Smooth muscle cell of trachea (primary cell): ENCODE results near the gene SLC31A2. TPM values are rescaled to one million over a fixed set of nuclear protein-coding genes. Genes with fewer than 3 reads are reported as not detected.

ENCODE experiments used
- total RNA-seq: library from RNA; depleted of rRNA; stranded (reverse); fragments of >200 nt; gene quantifications from 2 replicates; pipeline ENCODE4 v1.2.1, GENCODE V29; 2014

The SLC31A2 gene, protein sequence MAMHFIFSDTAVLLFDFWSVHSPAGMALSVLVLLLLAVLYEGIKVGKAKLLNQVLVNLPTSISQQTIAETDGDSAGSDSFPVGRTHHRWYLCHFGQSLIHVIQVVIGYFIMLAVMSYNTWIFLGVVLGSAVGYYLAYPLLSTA
- 8.4 and 12.2 TPM in 2 replicates for total RNA-seq

DNA sequence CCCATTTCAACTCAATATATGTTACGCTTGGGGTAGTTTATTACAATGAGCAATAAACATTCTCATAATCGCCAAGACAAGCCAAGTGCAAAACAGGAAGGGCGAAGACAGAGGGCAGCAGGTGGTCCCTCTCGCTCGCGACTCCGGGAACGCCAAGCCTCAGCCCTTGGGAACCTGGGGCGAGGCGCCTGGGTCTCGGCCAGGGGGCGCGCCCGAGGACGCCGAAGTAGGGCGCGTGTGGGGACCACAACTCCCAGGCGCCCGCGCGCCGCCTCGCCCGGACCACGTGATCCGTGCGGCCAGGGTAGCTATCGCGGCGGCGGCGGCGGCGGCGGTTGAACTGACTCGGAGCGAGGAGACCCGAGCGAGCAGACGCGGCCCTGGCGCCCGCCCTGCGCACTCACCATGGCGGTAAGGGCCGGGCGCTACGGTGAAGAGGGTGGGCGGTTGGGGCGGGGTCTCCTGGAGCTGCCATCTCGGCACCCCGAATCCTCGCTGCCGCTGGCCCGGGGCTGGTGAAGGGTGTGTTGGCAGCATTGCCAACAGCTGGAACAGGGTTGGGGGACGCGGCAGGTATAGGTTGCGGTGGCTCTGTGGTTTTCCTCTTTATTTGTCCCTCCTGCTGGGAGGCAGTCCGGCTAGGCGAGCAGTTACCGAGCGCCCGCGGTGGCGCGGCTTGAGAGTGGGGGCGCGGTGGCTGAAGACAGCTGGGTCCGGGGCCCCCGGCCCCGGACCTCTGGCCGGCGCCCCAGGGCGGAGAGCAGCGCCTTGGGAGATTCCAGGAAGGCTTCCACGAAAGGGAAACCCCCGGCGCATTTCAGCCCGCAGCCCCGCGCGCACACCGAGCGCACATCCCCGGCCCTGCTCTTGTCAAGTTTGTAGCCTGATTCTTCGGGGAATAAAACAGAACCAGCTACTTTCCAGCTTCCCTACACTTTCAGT, at the start of gene SLC31A2:
SLC31A2 (plus strand) TSS at position 338 of the 942 bp plus-strand sequence; CDS start at position 406, 68 bp downstream.

Other genes with a start within 250 kb of the SLC31A2 start
- 3.9 and 7.9 TPM in 2 replicates for gene ZNF883, start 138.8 kb upstream of the SLC31A2 start, total RNA-seq
- 3.0 and 5.2 TPM in 2 replicates for gene ZFP37, start 94.3 kb upstream of the SLC31A2 start, total RNA-seq
- 24.7 and 25.6 TPM in 2 replicates for gene FKBP15, start 70.3 kb downstream of the SLC31A2 start, total RNA-seq
- 25.0 and 31.6 TPM in 2 replicates for gene SLC31A1, start 70.5 kb downstream of the SLC31A2 start, total RNA-seq
- 28.9 and 47.3 TPM in 2 replicates for gene CDC26, start 124.6 kb downstream of the SLC31A2 start, total RNA-seq
- gene PRPF4, start 124.7 kb downstream of the SLC31A2 start, total RNA-seq: 26.6 and 31.0 TPM in 2 replicates
- not detected in 2 replicates for gene RNF183, start 152.4 kb downstream of the SLC31A2 start, total RNA-seq
- 2.3 and 4.0 TPM in 2 replicates for gene WDR31, start 189.3 kb downstream of the SLC31A2 start, total RNA-seq
- gene BSPRY, start 198.5 kb downstream of the SLC31A2 start, total RNA-seq: not detected in 2 replicates
- gene HDHD3, start 226.0 kb downstream of the SLC31A2 start, total RNA-seq: 5.7 and 11.4 TPM in 2 replicates